SH-SY5Y (cell line): ENCODE data around the gene ZFHX3.

Experiments used
- GATA2 ChIP-seq: IDR thresholded peaks from 2 replicates; pipeline ENCODE4 v1.6.1; 2011; ENCODE audit warnings: mild to moderate bottlenecking, low read depth, low read length
- GATA3 ChIP-seq: IDR thresholded peaks from 2 replicates; pipeline ENCODE4 v1.6.1; 2011; ENCODE audit warnings: low read depth, mild to moderate bottlenecking, low read length, moderate library complexity

GRCh38 chr16:72821185-72821950 is 226.6 kb downstream of the ZFHX3 start:
- TF ChIP-seq GATA2, result no peak
- TF ChIP-seq GATA3, result no peak
